Measurements from ENCODE around the gene PLCH1. TPM values are rescaled to one million over a fixed set of nuclear protein-coding genes. Genes with fewer than 3 reads are reported as not detected.

PLCH1 gene
- total and polyA plus RNA-seq, 9 donors, result 0.04 to 6.3 (median 0.79) TPM

GRCh38 chr3:155519078-155519477, 225.8 kb downstream of the PLCH1 start:
- no peaks in the 10 kb centered on the region for H3K36me3 ChIP-seq
- no peaks in the 10 kb centered on the region for H3K27me3 ChIP-seq
- H3K27ac ChIP-seq, result no peak overlapping the region
- no peak for DNase-seq
- H3K9me3 ChIP-seq, result no peaks in the 10 kb centered on the region
- no peak overlapping the region for H3K4me3 ChIP-seq
- intact Hi-C loops (cut with DNase I), result no loop called here
- no peaks in the 10 kb centered on the region for H3K4me1 ChIP-seq (ENCODE audit: insufficient read depth)
- WGBS, 3 donors, result 65 to 75% (median 70%) methylated on average over 3 of the region's 3 CpGs
- TF ChIP-seq, protein P1, sequence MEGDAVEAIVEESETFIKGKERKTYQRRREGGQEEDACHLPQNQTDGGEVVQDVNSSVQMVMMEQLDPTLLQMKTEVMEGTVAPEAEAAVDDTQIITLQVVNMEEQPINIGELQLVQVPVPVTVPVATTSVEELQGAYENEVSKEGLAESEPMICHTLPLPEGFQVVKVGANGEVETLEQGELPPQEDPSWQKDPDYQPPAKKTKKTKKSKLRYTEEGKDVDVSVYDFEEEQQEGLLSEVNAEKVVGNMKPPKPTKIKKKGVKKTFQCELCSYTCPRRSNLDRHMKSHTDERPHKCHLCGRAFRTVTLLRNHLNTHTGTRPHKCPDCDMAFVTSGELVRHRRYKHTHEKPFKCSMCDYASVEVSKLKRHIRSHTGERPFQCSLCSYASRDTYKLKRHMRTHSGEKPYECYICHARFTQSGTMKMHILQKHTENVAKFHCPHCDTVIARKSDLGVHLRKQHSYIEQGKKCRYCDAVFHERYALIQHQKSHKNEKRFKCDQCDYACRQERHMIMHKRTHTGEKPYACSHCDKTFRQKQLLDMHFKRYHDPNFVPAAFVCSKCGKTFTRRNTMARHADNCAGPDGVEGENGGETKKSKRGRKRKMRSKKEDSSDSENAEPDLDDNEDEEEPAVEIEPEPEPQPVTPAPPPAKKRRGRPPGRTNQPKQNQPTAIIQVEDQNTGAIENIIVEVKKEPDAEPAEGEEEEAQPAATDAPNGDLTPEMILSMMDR (IDR thresholded peaks at IDR 0.05), result no peak
- TF ChIP-seq POLR2A (IDR thresholded peaks at IDR 0.05) (no peak), EP300 (IDR thresholded peaks at IDR 0.05) (no peak)

GRCh38 chr3:155517903-155518302, 227.0 kb downstream of the PLCH1 start:
- Histone ChIP-seq H3K27ac (no peak overlapping the region), H3K9me3 (no peaks in the 10 kb centered on the region), H3K4me3 (no peak overlapping the region), H3K27me3 (no peaks in the 10 kb centered on the region), H3K36me3 (no peaks in the 10 kb centered on the region), H3K4me1 (ENCODE audit: insufficient read depth) (no peaks in the 10 kb centered on the region)
- TF ChIP-seq, protein P1 (IDR thresholded peaks at IDR 0.05), result no peak
- TF ChIP-seq POLR2A (IDR thresholded peaks at IDR 0.05) (no peak), EP300 (IDR thresholded peaks at IDR 0.05) (no peak)
- intact Hi-C loops (cut with DNase I), result no loop called here
- WGBS, 3 donors, result 82 to 90% (median 89%) methylated on average over 1 of the region's 1 CpG
- no peak for DNase-seq

DNA sequence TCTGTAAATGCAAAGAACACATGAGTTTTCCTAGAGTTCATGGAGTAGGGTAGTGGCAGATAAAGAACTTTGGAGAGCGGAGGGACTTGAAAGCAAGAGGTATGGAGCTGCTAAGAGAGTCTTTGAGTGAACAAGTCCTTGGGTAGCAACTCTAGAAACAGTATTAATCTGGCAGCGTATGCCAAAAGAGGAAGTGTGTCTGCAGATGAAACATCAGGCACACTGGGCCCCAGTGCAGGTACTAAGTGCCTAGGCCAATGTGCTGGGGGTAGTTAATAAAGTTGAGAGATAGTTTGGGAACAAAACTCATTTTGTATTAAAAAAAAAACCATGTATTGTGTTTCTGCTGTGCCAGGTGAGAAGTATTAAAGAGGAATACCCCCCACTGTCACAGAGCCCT, 228.4 kb downstream of the PLCH1 start:
- H3K9me3 ChIP-seq, result no peaks in the 10 kb centered on the region
- intact Hi-C loops (cut with DNase I), result no loop called here
- 81 to 93% (median 85%) methylated on average over 2 of the region's 2 CpGs for WGBS, 3 donors
- no peak overlapping the region for H3K4me3 ChIP-seq
- H3K36me3 ChIP-seq, result no peaks in the 10 kb centered on the region
- no peaks in the 10 kb centered on the region for H3K27me3 ChIP-seq
- H3K4me1 ChIP-seq (ENCODE audit: insufficient read depth), result no peaks in the 10 kb centered on the region
- H3K27ac ChIP-seq, result no peak overlapping the region
- no peak for TF ChIP-seq POLR2A (IDR thresholded peaks at IDR 0.05)
- TF ChIP-seq, protein P1 (IDR thresholded peaks at IDR 0.05), result no peak
- TF ChIP-seq EP300 (IDR thresholded peaks at IDR 0.05), result no peak
- no peak for DNase-seq

GRCh38 chr3:155512867-155513261, 232.0 kb downstream of the PLCH1 start:
- Histone ChIP-seq H3K27ac (no peak overlapping the region), H3K4me1 (ENCODE audit: insufficient read depth) (no peaks in the 10 kb centered on the region), H3K4me3 (no peak overlapping the region), H3K9me3 (no peaks in the 10 kb centered on the region), H3K27me3 (no peaks in the 10 kb centered on the region), H3K36me3 (no peaks in the 10 kb centered on the region)
- DNase-seq, result no peak
- intact Hi-C loops (cut with DNase I), result no loop called here
- TF ChIP-seq EP300 (IDR thresholded peaks at IDR 0.05) (no peak), POLR2A (IDR thresholded peaks at IDR 0.05) (no peak)
- TF ChIP-seq, protein P1 (IDR thresholded peaks at IDR 0.05), result no peak
- 86 to 87% (median 86%) methylated on average over 5 of the region's 5 CpGs for whole genome bisulfite sequencing, 3 donors

All from ovary (tissue), 9 donors.